BE2C (cell line): ENCODE data around the gene SNX13.

Experiments
- DNase-seq: peaks from one replicate; pipeline ENCODE4 v3.0.0-alpha.2; 2020
- H3K27me3 ChIP-seq: fragments of 250-450 bp; sonication (Bioruptor Pico); 2 replicates; pipeline ENCODE4 v1.5.1; 2020; ENCODE audit warnings: mild to moderate bottlenecking
- H3K36me3 ChIP-seq: fragments of 250-450 bp; sonication (Bioruptor Pico); 2 replicates; pipeline ENCODE4 v1.5.1; 2020; ENCODE audit warnings: mild to moderate bottlenecking
- H3K4me1 ChIP-seq: fragments of 250-450 bp; sonication (Bioruptor Pico); 2 replicates; pipeline ENCODE4 v1.5.1; 2020
- H3K4me3 ChIP-seq: 2 replicates; pipeline ENCODE4 v1.5.1; 2011; ENCODE audit warnings: low read depth, low read length
- H3K9me3 ChIP-seq: fragments of 250-450 bp; sonication (Bioruptor Pico); 2 replicates; pipeline ENCODE4 v1.5.1; 2020
- TF ChIP-seq, protein P1 (sequence below): IDR thresholded peaks from 2 replicates; pipeline ENCODE4 v1.5.1; 2012; ENCODE audit warnings: mild to moderate bottlenecking, low read depth, low read length

The SNX13 gene

DNA sequence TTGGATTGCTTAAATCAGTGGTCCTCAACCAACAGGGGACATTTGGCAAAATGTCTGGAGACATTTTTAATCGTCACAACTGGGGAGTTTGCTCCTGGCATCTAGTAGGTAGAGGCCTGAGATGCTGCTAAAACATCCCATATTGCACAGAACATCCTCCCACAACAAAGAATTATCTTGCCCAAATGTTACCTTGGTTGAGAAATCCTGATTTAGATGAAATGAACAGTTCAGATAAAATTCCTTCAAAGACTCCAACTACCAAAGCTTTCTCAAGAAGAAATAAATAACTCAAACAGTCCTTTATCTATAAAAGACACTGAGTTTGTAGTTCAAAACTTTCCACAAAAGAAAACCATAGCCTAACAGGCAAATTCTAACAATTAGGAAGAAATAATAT is 160.9 kb downstream of the SNX13 start:
- TF ChIP-seq, protein P1, sequence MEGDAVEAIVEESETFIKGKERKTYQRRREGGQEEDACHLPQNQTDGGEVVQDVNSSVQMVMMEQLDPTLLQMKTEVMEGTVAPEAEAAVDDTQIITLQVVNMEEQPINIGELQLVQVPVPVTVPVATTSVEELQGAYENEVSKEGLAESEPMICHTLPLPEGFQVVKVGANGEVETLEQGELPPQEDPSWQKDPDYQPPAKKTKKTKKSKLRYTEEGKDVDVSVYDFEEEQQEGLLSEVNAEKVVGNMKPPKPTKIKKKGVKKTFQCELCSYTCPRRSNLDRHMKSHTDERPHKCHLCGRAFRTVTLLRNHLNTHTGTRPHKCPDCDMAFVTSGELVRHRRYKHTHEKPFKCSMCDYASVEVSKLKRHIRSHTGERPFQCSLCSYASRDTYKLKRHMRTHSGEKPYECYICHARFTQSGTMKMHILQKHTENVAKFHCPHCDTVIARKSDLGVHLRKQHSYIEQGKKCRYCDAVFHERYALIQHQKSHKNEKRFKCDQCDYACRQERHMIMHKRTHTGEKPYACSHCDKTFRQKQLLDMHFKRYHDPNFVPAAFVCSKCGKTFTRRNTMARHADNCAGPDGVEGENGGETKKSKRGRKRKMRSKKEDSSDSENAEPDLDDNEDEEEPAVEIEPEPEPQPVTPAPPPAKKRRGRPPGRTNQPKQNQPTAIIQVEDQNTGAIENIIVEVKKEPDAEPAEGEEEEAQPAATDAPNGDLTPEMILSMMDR: no peak
- Histone ChIP-seq H3K36me3 (no peaks in the 10 kb centered on the region), H3K4me1 (no peaks in the 10 kb centered on the region), H3K9me3 (no peaks in the 10 kb centered on the region), H3K4me3 (no peak overlapping the region), H3K27me3 (peaks cover 3% of the 10 kb centered on the region; the same call in 1 of the 2 replicates)
- no peak for DNase-seq

DNA sequence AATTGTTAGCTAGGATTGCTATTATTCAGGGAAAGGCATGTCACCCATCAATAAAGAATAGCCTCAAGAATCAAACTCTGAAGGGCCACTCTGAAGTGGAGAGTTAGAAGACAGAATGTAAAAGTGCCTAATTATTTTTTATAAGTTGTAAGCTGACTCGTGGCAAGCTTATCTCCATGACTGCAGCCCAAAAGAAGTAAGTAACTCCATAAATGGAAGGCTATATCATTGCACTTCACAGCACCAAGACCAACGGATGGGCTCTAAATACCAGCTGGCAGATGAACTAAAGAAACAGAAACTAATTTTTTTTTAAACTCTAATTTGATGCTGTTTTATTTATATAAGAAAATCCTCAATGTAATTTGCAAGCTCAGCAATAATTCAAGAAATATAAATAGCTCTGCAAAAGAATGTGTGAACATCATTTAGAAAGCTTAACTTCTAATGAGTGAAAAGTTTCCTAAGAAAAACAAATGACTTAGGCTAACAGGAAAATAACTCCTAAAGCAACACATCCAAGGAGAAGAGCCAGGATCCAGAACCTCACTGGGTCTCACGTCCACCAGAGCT is 165.5 kb downstream of the SNX13 start:
- Histone ChIP-seq H3K36me3 (no peaks in the 10 kb centered on the region), H3K4me3 (no peak overlapping the region), H3K27me3 (0 out of 2 replicates have a peak, but pooled peaks cover 3% of the 10 kb centered on the region), H3K4me1 (no peaks in the 10 kb centered on the region), H3K9me3 (no peaks in the 10 kb centered on the region)
- TF ChIP-seq, protein P1: no peak
- no peak for DNase-seq

DNA sequence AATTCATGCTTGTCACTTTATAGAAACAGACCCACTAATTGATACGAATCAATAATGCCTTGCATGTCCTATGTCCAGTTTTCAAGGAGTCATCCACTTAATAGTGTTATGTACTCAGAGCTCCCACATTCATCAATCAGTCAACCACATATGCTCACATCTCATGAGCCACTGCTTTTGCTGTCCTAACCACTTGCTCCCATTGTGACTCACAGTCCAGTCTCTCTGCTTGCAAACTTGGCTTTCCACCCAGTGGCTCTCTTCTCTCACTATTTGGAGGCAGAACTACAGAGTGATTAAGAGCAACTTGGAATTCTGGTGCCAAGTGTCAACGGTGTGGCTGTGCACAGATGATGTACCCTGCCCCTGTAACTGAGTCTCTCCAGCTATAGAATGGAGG is 166.0 kb downstream of the SNX13 start:
- Histone ChIP-seq H3K36me3 (no peaks in the 10 kb centered on the region), H3K4me1 (no peaks in the 10 kb centered on the region), H3K4me3 (no peak overlapping the region), H3K27me3 (0 out of 2 replicates have a peak, but pooled peaks cover 3% of the 10 kb centered on the region), H3K9me3 (no peaks in the 10 kb centered on the region)
- TF ChIP-seq, protein P1: no peak
- no peak for DNase-seq

DNA sequence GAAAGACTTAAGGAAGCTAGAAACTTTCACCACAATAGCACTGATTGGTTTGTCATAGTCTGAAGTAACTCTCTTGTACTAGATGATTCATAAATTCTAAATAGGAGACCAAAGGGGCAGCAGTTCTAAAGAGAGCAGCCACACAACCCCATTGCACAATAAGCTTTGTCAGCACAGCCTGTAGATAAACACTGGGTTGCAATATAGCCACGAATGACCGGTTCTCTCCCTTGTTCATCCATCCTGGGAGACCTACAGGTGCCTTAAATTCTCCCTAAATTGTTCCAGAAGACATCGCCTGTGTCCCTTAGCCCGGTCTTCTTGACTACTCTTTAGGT is 167.0 kb downstream of the SNX13 start:
- Histone ChIP-seq H3K27me3 (no peaks in the 10 kb centered on the region), H3K4me1 (no peaks in the 10 kb centered on the region), H3K36me3 (no peaks in the 10 kb centered on the region), H3K9me3 (no peaks in the 10 kb centered on the region), H3K4me3 (no peak overlapping the region)
- DNase-seq: no peak
- TF ChIP-seq, protein P1: no peak

DNA sequence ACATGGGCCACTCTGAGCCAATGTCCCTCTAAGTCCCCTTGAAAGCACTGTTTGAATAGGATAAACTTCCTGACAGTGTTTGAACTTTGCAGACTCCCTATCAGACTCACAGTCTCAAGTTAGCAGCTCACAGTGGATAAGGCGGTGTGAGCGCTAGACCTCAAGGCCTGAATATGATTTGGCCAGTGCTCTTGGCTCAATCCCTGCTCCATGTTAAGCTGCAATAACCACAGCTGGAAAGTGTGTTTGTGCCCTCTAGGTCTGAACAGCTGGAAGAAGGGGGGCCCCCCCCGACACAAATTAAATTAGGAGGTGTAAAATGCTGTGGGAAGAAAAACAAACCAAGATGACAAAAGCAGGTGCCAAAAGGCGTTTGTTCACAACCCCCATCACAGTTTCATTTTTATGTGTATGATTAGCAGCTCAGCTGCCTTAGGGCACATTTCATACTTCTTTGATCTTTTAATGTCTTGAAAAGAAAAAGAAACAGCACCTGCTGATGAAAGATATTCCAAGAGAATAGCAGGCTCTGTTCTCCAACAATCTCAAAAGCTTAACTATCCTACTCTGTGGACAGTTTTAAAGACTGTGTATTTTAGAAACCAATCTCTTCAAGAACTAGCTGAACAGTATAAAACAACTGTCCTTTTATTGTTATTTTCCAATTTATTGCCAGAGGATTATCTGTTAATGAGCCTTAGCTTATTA is 167.6 kb downstream of the SNX13 start:
- Histone ChIP-seq H3K9me3 (no peaks in the 10 kb centered on the region), H3K36me3 (no peaks in the 10 kb centered on the region), H3K4me1 (no peaks in the 10 kb centered on the region), H3K27me3 (no peaks in the 10 kb centered on the region), H3K4me3 (no peak overlapping the region)
- DNase-seq: no peak
- TF ChIP-seq, protein P1: no peak

DNA sequence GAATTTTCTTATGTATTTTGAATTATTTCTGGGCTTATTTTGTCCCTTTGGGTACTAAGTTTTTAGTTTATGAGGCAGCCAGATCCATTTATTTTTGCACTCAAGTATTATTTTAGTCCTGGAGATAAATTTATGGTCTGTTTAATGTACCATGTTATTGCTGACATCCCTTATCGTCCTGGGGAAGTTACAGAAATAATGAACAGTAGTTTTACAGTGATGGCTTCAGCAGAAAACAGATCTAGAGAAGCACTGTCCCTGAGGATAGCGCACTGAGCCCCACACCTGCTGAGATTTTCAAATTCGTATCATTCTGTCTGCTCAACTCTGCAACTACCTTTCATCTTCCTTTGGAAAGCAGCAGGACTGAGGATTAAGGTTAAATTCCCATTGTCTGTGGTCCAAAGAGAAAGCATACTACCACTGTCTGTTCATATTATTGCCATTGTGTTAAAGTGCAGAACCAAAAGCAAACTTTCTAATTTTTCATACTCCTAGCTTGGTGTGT is 168.3 kb downstream of the SNX13 start:
- DNase-seq: no peak
- no peak overlapping the region for H3K4me3 ChIP-seq

More for the DNA sequence above, 168.3 kb downstream of the SNX13 start:
- TF ChIP-seq, protein P1: no peak
- no peaks in the 10 kb centered on the region for H3K27me3 ChIP-seq
- H3K9me3 ChIP-seq: no peaks in the 10 kb centered on the region
- H3K4me1 ChIP-seq: no peaks in the 10 kb centered on the region
- no peaks in the 10 kb centered on the region for H3K36me3 ChIP-seq
